HG03064 (cell line): ENCODE results near the gene GPR55.

ENCODE experiments used
- ATAC-seq: cut with Tn5 transposase; IDR thresholded peaks from one replicate; pipeline ENCODE4 v1.9.1; 2021; ENCODE audit warnings: low read depth; ENCODE audit not compliant: unreplicated experiment

GPR55 gene

DNA sequence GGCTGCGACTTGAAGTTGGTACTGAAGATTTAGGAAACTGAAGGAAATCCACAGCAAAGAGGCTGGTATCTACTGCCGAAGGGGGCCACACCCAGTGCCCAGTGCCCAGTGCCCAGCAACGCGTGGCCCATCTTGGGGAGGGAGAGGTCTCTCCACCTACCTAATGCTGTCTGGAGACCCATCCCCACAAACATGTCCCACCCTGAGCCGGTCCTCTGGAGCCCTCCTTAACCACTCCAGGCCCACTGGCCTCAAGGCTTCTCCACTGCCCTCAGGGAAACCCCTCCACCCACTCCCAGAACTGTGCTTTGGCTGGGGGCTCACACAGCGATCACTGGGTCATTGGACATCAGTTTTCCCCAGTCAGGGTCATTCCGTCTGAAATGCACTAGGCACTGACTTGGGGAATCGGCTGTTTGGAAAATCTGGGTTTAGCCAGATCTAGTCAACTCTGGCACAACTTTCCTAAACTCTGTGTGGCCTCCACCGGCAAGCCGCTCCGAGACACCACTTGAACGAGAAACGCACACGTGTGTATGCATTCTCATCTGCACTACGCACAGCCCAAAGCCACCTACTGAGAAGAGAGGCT lies 20.1 kb downstream of the GPR55 start:
- ATAC-seq = no peak

DNA sequence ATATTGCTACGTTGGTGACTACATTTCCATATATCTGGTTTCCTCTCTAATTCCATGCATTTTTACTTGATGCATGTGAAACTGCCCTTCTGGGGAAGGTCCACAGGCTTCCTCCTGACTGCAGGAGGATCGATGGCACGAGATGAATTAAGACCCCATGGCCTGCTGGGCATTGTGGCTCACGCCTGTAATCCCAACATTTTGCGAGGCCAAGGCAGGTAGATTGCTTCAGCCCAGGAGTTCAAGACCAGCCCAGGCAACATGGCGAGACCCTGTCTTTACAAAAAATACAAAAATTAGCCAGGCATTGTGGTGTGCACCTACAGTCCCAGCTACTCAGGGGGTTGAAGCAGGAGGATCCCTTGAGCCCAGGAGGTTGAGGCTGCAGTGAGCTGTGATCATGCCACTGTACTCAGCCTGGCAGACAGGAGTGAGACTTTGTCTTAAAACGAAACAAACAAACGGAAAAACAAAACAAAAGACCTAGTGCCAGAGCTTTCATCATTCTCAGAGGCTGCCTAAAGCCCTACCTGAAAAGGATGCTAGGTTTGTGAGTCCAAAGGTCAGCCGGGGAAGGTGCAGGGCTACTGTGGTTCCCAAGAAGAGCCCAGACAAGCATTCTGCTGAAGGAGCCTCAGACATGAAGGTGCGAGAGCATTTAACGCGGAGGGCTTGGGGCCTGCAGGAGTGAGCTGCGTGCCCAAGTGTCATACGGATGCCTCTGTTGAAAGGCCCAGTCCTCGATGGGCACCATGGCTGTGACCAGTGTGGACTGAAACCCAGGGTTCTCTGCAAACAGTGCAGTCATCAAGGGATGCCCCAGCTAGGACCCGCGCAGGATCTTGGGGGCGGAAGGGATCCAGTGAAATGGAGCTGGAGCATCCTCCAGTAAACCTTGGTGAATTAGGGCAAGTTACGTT lies 21.6 kb downstream of the GPR55 start:
- no peak for ATAC-seq

GRCh38 chr2:230902180-230902899 lies 22.7 kb downstream of the GPR55 start:
- peak; percentile 64 for ATAC-seq

GRCh38 chr2:230901006-230901405 lies 24.0 kb downstream of the GPR55 start:
- no peak for ATAC-seq

DNA sequence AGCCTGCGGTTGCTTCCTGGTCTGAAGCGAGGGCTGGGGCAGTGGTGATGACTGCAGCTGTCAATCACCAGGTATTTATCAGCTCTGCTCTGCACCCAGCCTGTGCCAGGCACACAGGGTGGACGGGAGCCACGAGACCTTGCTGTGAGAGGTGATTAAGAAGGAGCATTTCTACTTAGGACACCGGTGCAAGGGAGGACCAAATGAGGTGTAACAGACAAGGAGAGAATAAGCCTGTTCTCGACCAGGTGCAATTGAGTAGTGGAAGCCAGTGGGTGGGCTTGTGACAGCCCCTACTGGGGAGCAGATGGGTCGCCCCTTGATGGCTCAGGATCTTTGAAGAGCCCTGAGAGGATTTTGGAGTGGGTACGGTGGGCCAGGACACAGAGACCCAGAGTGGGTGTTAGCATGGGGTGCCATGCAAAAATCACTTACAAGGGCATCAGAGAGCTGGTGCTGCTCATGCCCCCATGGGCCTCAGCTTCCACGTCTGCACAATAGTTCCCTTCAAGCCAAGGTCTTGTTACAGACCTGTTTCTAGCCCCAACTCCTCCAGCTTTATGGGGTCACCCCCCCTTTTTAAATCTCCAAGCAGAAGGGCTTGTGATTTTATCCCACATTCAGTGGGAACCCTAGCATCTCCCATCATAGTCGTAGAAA lies 24.6 kb downstream of the GPR55 start:
- ATAC-seq = no peak

DNA sequence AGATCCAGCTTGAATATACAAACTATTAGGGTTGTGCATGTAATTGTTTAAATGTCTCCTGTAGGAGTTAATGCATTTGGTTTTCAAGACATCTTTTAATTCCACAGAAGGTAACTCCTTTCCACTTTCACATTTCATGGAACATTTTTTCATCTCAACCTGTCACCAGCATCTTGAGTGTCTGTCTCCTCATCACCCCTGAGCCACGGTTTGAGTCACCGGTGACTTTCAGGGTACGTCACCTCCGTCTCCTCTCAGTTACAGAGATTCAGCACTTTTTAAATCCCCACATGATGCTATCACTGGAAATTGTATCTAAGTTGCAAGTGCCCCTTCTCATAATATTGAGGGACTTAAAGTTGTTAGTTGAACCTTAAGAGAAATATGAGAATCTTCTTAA lies 25.3 kb downstream of the GPR55 start:
- no peak for ATAC-seq

DNA sequence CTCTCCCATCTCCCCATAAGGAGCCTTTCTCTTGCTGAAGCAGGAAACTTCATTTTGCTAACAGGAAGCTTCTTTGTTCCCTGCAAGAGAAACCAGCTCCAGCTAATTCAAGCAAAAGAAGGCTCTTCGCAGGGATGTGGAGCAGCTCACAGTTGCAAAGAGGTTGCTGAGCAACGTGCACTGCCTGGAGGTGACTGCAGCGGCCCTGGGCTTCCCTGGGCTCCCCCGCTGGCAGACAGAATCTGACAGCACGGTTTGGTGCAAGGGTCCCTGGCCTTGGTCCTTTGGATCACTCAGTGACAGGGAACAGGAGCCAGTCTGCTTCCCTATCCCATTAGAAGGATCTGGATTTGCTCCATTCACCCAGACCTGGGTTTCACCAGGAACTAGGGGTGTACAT lies 25.8 kb downstream of the GPR55 start:
- no peak for ATAC-seq

GRCh38 chr2:230898713-230899091 lies 26.3 kb downstream of the GPR55 start:
- no peak for ATAC-seq

GRCh38 chr2:230898016-230898712 lies 26.9 kb downstream of the GPR55 start:
- no peak for ATAC-seq

- no peak for ATAC-seq
These were observed 28.5 kb downstream of the GPR55 start for GRCh38 chr2:230896346-230897115.

DNA sequence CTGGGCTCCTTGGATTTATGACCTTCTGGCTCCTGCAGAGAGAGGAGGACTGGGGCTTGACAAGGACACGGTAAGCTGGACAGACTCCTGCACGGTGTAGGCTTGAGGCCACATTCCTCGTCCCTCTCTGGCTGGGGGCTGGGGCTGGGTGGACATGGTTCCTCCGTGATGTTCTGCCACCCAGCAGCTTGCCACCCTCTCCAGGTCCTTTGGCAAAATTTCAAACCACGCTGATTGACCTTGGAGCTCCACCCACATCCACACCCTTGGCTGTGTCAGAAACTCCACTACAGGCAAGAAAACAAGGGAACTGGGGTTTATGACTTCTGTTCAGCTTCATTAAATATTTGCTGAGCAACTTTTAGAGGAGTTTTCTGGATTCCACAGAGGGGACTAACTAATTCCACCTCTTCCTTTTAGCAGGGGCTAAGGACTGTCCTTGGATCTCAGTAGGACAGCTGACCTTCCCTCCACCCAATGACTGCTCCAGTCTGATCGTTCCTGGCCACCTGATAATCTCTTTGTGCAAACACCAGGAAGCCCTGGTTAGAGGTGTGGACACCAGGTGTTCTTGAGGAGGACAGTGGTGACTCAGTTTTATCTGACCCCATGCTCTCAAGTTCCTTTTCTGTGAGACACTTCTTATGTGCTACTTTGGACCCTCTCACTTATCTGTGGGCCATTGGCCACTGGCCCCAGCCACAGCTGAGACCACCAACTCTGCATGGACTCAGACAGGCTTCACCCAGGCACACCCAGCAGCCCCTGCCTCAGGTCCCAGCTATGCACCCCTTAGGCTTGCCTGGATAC lies 29.3 kb downstream of the GPR55 start:
- no peak for ATAC-seq

DNA sequence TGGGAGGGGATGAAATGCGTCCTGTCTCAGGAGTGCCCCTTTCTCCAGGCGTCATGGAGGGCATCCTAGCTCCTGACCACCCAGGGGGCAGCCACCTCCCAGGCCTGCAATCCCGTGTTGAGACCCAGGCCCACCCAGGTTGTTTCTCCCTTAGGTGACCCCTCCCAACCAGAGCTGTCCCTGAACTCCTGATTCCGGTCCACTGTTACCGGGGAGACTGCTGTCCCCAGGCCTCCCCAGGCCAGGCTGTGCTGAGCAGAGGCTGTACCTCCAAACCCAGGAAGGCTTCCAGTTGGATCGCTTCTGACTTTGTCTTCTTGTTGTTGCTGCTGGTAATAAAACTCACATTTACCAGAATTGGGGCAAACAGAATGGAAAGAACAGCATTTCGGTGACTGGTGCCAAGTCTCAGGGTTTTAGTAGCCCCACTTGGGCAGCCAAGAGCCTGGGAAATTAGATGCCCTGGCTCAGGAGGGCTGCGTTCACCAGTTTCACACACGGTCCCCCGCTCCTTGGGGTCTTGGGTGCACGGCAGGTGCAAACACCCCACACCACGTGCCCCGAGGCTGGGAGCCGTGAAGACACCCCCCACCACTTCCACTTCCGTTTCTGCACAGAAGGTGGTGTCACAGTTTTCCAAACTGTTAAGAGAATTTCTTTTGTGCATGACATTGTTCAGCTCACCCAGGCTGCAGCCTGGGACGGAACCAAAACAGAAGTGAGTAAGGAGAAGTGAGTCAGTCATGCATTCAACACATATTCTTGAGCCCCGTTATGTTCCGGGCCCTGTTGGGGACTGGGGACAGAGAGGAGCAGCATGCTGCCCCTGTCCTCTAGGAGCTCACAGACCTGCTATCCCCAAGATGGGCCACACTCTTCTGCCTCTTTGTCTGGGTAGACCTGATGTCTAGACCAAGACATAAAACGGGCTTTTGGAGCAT lies 30.9 kb downstream of the GPR55 start:
- peak; percentile 50 for ATAC-seq

GRCh38 chr2:230893338-230893737 lies 31.7 kb downstream of the GPR55 start:
- ATAC-seq = peak; percentile 61

DNA sequence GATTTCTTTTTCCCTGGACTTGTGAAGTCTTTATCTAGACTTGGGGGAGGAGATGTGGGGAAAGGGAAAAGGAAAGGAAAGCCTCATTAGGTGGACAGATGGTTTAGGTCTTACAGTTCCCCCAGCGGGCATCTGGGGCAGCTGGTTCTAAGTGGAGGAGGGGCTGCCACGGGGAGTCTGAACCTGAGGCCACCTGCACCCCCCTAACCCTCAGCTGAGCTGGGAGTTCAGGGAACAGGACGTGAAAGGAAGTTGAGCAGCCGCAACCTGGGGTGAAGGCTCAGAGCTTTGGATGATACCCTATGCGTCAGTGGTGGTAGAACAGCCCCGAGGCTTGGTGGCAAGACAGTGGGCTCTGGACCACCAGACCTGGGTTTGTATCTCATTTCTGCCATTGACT lies 33.5 kb downstream of the GPR55 start:
- ATAC-seq = no peak

DNA sequence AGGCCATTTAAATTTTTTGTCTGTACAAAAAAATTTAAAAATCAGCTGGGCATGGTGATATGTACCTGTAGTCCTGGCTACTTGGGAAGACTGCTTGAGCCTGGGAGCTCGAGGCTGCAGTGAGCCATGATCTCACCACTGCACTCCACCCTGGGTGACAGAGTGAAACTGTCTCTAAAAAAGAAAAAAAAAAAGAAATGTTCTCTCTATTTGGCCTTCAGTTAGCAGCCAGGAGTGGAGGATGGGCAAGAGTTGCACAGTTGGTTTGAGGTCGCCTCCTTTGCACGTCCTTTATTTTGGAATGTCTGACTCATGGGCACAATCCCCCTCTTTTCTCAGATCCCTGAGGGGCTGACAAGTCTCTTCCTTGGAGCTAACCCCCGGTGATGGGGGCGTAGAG lies 34.0 kb downstream of the GPR55 start:
- no peak for ATAC-seq

DNA sequence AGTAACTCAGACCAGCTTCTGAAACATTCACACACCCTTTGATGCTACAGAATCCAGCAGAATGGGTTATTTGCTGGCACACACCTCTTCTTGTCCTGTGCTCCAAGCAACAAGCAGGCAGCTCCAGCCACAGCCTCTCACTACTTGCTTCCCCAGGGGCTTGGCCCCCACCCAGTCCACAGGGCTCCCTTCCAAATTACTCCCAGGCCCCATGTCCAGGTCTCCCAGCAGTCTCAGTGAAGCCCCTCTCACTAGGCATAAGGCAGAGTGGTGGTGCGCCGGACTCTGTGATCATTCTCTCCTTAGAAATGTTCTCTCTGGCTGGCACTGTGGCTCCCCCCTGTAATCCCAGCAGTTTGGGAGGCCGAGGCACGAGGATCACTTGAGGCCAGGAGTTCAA lies 34.4 kb downstream of the GPR55 start:
- ATAC-seq = no peak

DNA sequence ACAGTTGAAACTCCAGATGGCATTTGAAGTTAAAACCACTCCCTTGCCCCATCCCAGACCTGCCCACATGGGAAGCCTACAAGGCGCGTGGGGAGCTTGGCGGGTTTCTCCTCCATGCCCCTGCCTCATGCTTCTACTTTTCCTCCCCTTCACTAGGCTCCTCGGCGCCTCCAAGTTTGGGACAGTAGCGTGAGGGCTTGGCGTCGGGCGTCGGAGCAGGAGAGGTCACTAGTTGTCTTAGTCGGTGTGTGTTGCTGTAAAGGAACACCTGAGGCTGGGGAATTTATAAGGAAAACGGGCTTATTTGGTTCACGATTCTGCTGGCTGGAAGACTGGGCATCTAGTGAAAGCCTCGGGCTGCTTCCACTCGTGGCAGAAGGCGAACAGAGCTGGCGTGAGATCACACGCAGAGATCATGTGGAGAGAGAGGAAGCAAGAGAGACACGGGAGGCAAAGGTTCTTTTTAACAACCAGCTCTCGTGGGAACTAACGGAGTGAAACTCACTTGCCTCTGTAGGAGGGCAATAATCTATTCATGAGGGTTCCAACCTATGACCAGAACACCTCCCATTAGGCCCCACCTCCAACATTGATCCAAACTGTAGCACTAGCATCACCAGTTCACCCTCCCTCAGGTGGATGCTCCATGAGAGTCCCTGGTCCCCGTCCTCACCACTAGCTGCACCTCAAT lies 35.0 kb downstream of the GPR55 start:
- no peak for ATAC-seq
